GM10248 (cell line): ENCODE results near the gene LRRC4C.

Experiments used
- CTCF ChIA-PET: fragments of 300-600 bp; sonication (Branson Sonifier 250); formaldehyde crosslinking; extraction: SDS; loops from one replicate; lab custom pipeline; 2021; ENCODE audit warnings: antibody characterized with exemption; lab: Yijun Ruan, JAX
- POLR2A ChIA-PET: fragments of 350-650 bp; sonication (Branson Sonifier 250); formaldehyde crosslinking; extraction: SDS; loops from one replicate; lab custom pipeline; 2020; ENCODE audit warnings: antibody characterized with exemption; lab: Yijun Ruan, JAX
- DNase-seq: peaks from one replicate; pipeline ENCODE4 v3.0.0; 2012; ENCODE audit errors: extremely low spot score
- TF ChIP-seq, protein P1 (sequence below): IDR thresholded peaks from 2 replicates; pipeline ENCODE4 v1.5.1; 2012; ENCODE audit warnings: mild to moderate bottlenecking, low read depth; ENCODE audit errors: extremely low read depth, missing control alignments, control extremely low read depth

The LRRC4C gene

DNA sequence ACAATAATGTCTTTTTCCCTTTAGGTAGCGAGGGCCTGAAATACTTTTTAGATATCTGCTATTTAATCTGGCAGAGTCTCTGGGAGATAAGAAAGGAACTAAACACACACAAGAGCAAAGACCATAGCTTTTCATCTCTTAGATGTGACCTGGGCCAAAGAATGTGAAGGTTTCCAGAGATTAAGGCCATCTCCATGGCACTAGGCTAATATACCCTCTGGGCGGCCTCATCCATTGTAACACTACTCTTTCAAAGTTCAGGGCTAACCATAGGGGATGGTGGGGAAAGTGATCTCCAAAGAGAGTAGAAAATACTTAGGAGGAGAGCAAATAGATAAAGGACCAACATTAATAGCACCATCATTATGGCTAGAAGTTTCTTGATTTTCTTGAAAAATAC is 326.4 kb downstream of the LRRC4C start:
- DNase-seq = no peak
- TF ChIP-seq, protein P1, sequence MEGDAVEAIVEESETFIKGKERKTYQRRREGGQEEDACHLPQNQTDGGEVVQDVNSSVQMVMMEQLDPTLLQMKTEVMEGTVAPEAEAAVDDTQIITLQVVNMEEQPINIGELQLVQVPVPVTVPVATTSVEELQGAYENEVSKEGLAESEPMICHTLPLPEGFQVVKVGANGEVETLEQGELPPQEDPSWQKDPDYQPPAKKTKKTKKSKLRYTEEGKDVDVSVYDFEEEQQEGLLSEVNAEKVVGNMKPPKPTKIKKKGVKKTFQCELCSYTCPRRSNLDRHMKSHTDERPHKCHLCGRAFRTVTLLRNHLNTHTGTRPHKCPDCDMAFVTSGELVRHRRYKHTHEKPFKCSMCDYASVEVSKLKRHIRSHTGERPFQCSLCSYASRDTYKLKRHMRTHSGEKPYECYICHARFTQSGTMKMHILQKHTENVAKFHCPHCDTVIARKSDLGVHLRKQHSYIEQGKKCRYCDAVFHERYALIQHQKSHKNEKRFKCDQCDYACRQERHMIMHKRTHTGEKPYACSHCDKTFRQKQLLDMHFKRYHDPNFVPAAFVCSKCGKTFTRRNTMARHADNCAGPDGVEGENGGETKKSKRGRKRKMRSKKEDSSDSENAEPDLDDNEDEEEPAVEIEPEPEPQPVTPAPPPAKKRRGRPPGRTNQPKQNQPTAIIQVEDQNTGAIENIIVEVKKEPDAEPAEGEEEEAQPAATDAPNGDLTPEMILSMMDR = no peak
- ChIA-PET POLR2A (no interaction called here), CTCF (no interaction called here)

DNA sequence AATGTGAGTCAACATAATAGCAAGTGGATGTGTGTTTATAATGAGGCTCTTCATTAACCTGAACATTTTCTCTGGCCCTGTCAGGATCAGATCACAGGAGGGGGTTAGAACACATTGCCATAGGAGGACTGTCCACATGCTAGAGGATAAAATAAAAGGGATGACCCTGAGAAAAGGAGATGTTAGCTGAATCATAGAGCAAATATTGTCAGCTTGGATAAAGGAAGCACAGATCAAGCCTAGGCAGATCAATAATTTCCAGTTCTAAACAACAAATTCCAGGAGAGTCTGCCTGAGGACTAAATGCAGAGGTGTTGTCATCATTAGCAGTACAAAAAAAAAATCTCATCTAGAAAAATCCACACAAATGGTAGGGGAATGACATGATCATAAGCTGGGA is 337.9 kb downstream of the LRRC4C start:
- ChIA-PET CTCF (interaction anchor here (1.8 kb wide), 1 partner anchor 10 kb away, joined by 4 read pairs; no protein-coding TSS in a partner anchor), POLR2A (no interaction called here)
- DNase-seq = no peak
- TF ChIP-seq, protein P1 = no peak

- POLR2A ChIA-PET = no interaction called here
- CTCF ChIA-PET = no interaction called here
- TF ChIP-seq, protein P1 = no peak
- no peak for DNase-seq
Observed at GRCh38 chr11:41119484-41119883, 340.0 kb downstream of the LRRC4C start.

DNA sequence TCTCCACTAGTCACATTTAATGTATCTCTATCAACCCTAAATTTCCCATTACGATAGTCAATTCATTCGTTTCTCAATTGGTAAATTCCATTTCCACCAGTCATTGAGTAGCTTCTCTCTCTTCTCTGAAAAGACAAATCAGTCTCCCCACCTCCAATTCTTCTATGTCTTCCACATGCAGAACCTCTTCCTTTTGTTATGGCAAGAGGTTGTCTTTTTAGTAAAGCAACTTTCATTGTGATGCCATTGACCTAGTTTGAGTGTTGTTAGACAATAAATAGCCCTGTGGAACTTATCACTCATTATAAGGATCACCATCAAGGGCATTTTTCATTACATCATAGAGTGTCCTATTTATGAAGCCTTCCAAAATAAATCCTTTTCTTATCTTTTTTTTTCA is 340.9 kb downstream of the LRRC4C start:
- POLR2A ChIA-PET = no interaction called here
- DNase-seq = no peak
- CTCF ChIA-PET = no interaction called here
- TF ChIP-seq, protein P1 = no peak

- TF ChIP-seq, protein P1 = no peak
- POLR2A ChIA-PET = no interaction called here
- no peak for DNase-seq
- CTCF ChIA-PET = interaction anchor here (1.6 to 2.4 kb wide), 3 partner anchors 9 to 11 kb away, joined by 3 to 9 read pairs (median 6); no protein-coding TSS in a partner anchor
Observed at GRCh38 chr11:41116970-41117369, 342.5 kb downstream of the LRRC4C start.

GRCh38 chr11:41115066-41115465 is 344.4 kb downstream of the LRRC4C start:
- TF ChIP-seq, protein P1 = no peak
- ChIA-PET CTCF (interaction anchor here (1.2 to 1.5 kb wide), 3 partner anchors 10 to 33 kb away, joined by 3 to 5 read pairs (median 4); no protein-coding TSS in a partner anchor), POLR2A (no interaction called here)
- no peak for DNase-seq

GRCh38 chr11:41113160-41113559 is 346.3 kb downstream of the LRRC4C start:
- TF ChIP-seq, protein P1 = no peak
- ChIA-PET POLR2A (no interaction called here), CTCF (no interaction called here)
- DNase-seq = no peak
